Naive thymus-derived CD8-positive, alpha-beta T cell (primary cell): ENCODE measurements around the gene MYO5A. TPM values are rescaled to one million over a fixed set of nuclear protein-coding genes. Genes with fewer than 3 reads are reported as not detected.

Experiments
- ATAC-seq, 2 donors: fragments of 150-1000 bp; cut with Tn5 transposase in 1 of 2; sonication (Bioruptor Pico), chemical (Tn5 transposase) in 1 of 2; 1 replicate in 1 of 2; 2 replicates in 1 of 2; pipeline ENCODE4 v1.10.0; 2021; ENCODE audit warnings: mild to moderate bottlenecking in 2 of 2, moderate library complexity in 2 of 2
- POLR2A ChIA-PET: fragments of 350-600 bp; sonication (Branson Sonifier 250); formaldehyde crosslinking; loops from one replicate; lab custom pipeline; 2021; ENCODE audit warnings: antibody characterized with exemption; lab: Charles Lee
- DNase-seq, 10 donors: peaks; one replicate each; pipeline versions ENCODE4 v3.0.0 to v3.0.0-alpha.2; 2020 to 2022
- H3K27ac Mint-ChIP-seq, 10 donors: one replicate each; pipeline ENCODE4 v1.8.0; 2020 to 2022; ENCODE audit warnings: mild to moderate bottlenecking in 10 of 10, mixed read lengths in 10 of 10, moderate library complexity in 4 of 10, inconsistent platforms in 1 of 10
- H3K27me3 Mint-ChIP-seq, 5 donors: one replicate each; pipeline ENCODE4 v1.8.0; 2021 to 2022; ENCODE audit warnings: mixed read lengths in 5 of 5
- H3K36me3 Mint-ChIP-seq, 3 donors: one replicate each; pipeline ENCODE4 v1.8.0; 2020 to 2022; ENCODE audit warnings: mixed read lengths in 3 of 3, mild to moderate bottlenecking in 2 of 3, inconsistent platforms in 1 of 3
- H3K4me1 Mint-ChIP-seq, 4 donors: one replicate each; pipeline ENCODE4 v1.8.0; 2021 to 2022; ENCODE audit warnings: mixed read lengths in 4 of 4
- H3K4me3 Mint-ChIP-seq, 10 donors: one replicate each; pipeline ENCODE4 v1.8.0; 2020 to 2022; ENCODE audit warnings: mild to moderate bottlenecking in 10 of 10, mixed read lengths in 10 of 10, moderate library complexity in 6 of 10, inconsistent platforms in 1 of 10
- H3K9me3 Mint-ChIP-seq, 9 donors: one replicate each; pipeline ENCODE4 v1.8.0; 2020 to 2022; ENCODE audit warnings: mixed read lengths in 9 of 9, mild to moderate bottlenecking in 3 of 9, inconsistent platforms in 1 of 9, moderate library complexity in 1 of 9
- polyA plus RNA-seq, 3 donors: library from polyadenylated mRNA; unstranded; fragments of 300-500 nt; fragmentation: Illumina TruSeq; gene quantifications; one replicate each; pipeline ENCODE4 v1.2.3, GENCODE V29; 2021
- total RNA-seq, 8 experiments: library from RNA in 2 of 8; stranded (reverse) in 2 of 8; gene quantifications; one replicate each; pipeline ENCODE4 v1.2.3 and lab custom pipeline; 2021 to 2026

MYO5A gene
- total and polyA plus RNA-seq, 5 experiments from 2014 or later = 2.3 to 23.2 (median 5.6) TPM

DNA sequence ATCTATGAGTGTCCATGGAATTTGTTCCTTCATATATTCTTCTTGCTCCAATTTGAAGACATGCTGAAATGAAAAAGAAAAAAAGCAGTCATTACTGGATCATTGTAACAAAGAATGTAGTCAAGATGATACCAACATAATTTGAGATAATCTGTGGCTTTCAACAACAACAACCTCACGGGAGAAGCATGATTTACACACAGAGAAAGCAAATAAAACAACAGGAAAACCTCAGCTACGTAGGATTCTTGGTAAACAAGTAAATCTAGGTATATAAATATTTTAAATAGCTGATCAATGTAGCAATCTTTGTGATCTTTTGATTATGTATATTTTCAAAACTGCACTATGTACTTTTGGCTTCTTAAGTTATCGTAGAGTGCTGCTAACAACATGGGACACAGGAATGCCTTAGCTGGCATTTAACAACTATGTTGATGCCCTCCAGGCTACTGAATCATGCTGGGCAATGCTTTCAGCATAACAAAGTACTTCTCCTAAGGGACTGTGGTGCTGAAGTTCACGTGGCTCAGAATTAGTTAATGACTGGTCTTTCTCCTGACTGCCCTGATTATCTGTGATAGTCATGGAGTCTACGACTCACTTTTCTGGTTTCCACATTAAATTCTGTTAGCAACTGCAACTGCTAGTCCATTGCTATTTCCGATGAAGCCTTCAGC lies 136.5 kb downstream of the MYO5A start:
- DNase-seq (no peak), ATAC-seq (no peak)
- H3K4me1 Mint-ChIP-seq = no peaks in the 10 kb centered on the region
- H3K4me3 Mint-ChIP-seq = no peak overlapping the region
- POLR2A ChIA-PET = no interaction called here
- no peaks in the 10 kb centered on the region for H3K27me3 Mint-ChIP-seq
- peaks cover 4 to 57% (median 13%) of the 10 kb centered on the region in 3 donors for H3K36me3 Mint-ChIP-seq
- no peak overlapping the region for H3K27ac Mint-ChIP-seq
- H3K9me3 Mint-ChIP-seq = no peaks in the 10 kb centered on the region

DNA sequence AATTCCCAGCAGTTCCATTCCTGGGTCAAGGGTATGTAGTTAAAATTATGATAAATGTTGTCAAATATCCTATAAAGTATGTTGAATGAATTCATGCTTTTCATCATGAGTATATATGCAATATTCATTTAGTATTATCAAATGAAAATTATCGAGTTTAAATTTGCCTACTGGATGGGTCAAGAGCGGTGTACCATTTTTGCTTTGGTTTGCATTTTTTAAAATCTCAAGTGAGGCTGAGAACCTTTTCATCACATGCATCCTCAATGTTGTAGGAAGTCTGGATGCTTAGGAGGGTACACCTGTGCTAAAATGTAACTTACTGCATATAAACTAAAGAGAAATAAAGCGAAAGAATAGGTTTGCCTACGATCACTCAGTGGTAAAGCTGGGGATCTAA lies 137.6 kb downstream of the MYO5A start:
- Mint-ChIP-seq H3K4me3 (no peak overlapping the region), H3K4me1 (no peaks in the 10 kb centered on the region), H3K27ac (no peak overlapping the region), H3K9me3 (no peaks in the 10 kb centered on the region), H3K27me3 (no peaks in the 10 kb centered on the region), H3K36me3 (peaks cover 4 to 50% (median 11%) of the 10 kb centered on the region in 3 donors)
- no peak for ATAC-seq
- POLR2A ChIA-PET = no interaction called here
- no peak for DNase-seq

DNA sequence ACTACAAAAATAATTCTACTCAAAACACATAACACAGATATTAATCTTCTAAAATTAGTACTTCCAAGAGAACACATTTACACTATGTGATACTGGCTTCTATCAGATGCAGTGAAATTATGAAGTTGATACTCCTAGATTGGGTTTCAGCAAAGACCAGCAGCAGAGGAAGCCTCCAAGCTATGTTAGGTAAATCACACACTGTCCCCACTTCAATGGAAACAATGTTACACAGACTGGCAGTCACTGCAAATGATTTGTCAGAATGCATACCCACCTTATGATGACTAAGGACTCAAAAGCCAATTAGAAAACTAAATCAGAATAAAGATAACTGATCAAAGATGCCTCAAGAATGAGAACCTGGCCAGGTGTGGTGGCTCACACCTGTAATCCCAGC lies 143.0 kb downstream of the MYO5A start:
- H3K36me3 Mint-ChIP-seq = peaks cover 6 to 70% (median 24%) of the 10 kb centered on the region in 3 donors
- POLR2A ChIA-PET = no interaction called here
- no peak overlapping the region for H3K27ac Mint-ChIP-seq

DNA sequence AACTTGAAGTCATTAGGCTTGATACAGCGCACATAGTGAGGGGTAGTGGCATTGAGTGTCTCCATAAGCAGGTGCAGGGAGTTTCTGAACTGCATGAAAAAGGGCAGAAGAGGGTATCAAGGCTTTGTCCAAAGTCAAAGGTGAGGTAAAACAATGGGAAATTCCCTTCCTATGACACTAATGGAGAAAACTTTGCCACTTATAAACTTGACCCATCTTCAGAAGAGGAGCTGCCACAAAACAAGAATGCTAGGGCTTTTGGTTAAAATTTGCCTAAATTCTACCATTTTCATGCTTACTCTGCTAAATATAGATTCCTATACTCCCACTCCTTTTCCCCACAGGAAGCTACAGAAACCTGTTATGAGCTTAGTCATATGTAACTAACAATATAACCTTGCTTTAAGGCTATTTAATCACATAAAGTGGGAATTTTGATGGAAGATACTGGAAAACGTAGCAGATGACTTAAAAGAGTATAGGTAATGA lies 145.5 kb downstream of the MYO5A start:
- Mint-ChIP-seq H3K27me3 (no peaks in the 10 kb centered on the region), H3K4me3 (no peak overlapping the region), H3K36me3 (peaks cover 6 to 75% (median 31%) of the 10 kb centered on the region in 3 donors), H3K4me1 (no peaks in the 10 kb centered on the region), H3K27ac (no peak overlapping the region), H3K9me3 (no peaks in the 10 kb centered on the region)
- DNase-seq = no peak
- no peak for ATAC-seq
- POLR2A ChIA-PET = no interaction called here

More for the DNA sequence above, 143.0 kb downstream of the MYO5A start:
- DNase-seq (no peak), ATAC-seq (no peak)
- no peak overlapping the region for H3K4me3 Mint-ChIP-seq
- H3K27me3 Mint-ChIP-seq = no peaks in the 10 kb centered on the region
- no peaks in the 10 kb centered on the region for H3K4me1 Mint-ChIP-seq
- H3K9me3 Mint-ChIP-seq = no peaks in the 10 kb centered on the region

GRCh38 chr15:52382647-52383046 lies 146.0 kb downstream of the MYO5A start:
- POLR2A ChIA-PET = no interaction called here
- ATAC-seq (no peak), DNase-seq (no peak)
- Mint-ChIP-seq H3K36me3 (peaks cover 6 to 75% (median 34%) of the 10 kb centered on the region in 3 donors), H3K9me3 (no peaks in the 10 kb centered on the region), H3K27ac (no peak overlapping the region), H3K4me1 (no peaks in the 10 kb centered on the region), H3K4me3 (no peak overlapping the region), H3K27me3 (no peaks in the 10 kb centered on the region)

DNA sequence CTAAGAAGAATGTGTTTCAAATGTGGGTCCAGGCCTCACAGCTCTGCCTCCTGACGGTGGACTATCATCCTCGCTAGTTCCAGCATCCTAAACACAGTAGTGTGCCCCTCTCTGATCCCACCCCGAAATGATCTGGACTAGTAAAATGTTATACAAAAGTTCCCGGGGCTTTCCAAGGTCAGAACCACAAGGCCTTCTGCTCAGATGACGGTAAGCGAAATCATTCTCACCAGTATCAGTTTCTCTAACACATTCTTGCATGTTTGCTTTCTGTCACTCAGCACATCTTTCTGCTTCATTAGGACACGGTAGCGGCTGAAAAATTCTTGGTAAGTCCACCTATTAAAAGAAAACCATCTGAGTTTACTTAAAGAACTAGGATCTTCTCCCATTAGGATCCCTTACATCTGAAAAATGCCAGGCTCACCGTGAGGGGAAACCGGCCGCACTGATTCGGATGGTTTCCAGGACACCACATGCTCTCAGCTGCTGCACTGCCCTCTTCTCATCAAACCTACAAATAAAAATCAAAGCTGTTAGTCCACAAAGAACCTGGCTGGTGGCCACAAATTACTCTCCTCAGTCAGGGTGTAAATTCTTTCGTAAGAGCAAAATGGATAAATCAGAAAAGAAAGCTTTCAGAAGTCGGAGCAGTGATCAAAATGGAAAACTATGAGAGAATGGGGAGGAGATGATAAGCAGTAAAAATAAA lies 149.1 kb downstream of the MYO5A start:
- POLR2A ChIA-PET = no interaction called here
- Mint-ChIP-seq H3K27me3 (no peaks in the 10 kb centered on the region), H3K36me3 (peaks cover 19 to 93% (median 51%) of the 10 kb centered on the region in 3 donors), H3K4me1 (no peaks in the 10 kb centered on the region), H3K4me3 (no peak overlapping the region), H3K27ac (peak overlapping the region in 1 of 10 donors; percentile 54), H3K9me3 (no peaks in the 10 kb centered on the region)
- ATAC-seq (no peak), DNase-seq (no peak)

- Mint-ChIP-seq H3K4me1 (no peaks in the 10 kb centered on the region), H3K4me3 (peak overlapping the region in 1 of 10 donors; percentile 14), H3K9me3 (no peaks in the 10 kb centered on the region), H3K27ac (no peak overlapping the region), H3K27me3 (no peaks in the 10 kb centered on the region), H3K36me3 (peaks cover 18 to 92% (median 53%) of the 10 kb centered on the region in 3 donors)
- no peak for ATAC-seq
- no peak for DNase-seq
- POLR2A ChIA-PET = no interaction called here
Observed at GRCh38 chr15:52378746-52379394, 149.8 kb downstream of the MYO5A start.

DNA sequence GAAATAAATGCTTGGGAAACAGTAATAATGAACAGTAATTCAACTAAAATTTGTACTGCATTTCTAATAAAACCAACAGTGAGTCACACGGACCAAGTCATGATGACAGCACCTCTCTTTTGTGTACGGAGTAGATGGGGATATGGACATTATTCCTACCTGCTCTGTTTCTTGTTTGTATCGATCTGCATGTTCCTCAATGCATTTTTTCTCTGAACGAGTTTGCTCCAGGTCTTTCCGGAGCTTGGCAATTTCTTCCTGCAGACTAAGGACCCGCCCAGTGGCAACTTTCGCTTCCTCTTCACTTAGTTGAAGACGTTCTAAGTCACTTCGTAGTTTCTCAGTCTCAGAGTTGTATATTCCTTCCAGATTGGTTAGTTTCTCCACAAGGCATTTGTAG lies 158.7 kb downstream of the MYO5A start:
- Mint-ChIP-seq H3K4me1 (no peaks in the 10 kb centered on the region), H3K36me3 (peaks cover 5 to 90% (median 37%) of the 10 kb centered on the region in 3 donors), H3K9me3 (no peaks in the 10 kb centered on the region), H3K27me3 (no peaks in the 10 kb centered on the region), H3K4me3 (no peak overlapping the region), H3K27ac (no peak overlapping the region)
- DNase-seq (no peak), ATAC-seq (no peak)
- POLR2A ChIA-PET = no interaction called here

DNA sequence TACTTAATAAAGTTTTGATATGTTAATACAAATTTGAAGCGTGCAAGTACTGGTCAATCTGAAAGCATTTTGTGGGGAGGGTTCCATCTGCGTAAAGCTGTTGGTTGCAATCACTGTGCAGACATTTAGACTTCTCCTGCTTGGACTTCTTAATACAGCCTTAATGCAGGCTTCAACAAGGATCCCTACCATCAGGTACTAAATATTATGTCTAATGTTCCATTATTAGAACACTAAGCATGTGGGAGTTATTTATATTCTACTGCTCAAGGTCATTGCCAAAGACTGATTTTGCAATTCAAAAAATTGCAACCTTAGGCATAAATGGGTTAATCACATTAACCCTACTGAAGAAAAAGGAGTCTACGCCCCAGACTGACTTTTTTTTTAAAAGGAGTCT lies 159.2 kb downstream of the MYO5A start:
- POLR2A ChIA-PET = no interaction called here
- DNase-seq = no peak
- H3K27me3 Mint-ChIP-seq = no peaks in the 10 kb centered on the region
- H3K4me3 Mint-ChIP-seq = no peak overlapping the region
- H3K27ac Mint-ChIP-seq = no peak overlapping the region
- no peaks in the 10 kb centered on the region for H3K4me1 Mint-ChIP-seq
- H3K36me3 Mint-ChIP-seq = peaks cover 5 to 89% (median 36%) of the 10 kb centered on the region in 3 donors
- H3K9me3 Mint-ChIP-seq = no peaks in the 10 kb centered on the region
- ATAC-seq = no peak

DNA sequence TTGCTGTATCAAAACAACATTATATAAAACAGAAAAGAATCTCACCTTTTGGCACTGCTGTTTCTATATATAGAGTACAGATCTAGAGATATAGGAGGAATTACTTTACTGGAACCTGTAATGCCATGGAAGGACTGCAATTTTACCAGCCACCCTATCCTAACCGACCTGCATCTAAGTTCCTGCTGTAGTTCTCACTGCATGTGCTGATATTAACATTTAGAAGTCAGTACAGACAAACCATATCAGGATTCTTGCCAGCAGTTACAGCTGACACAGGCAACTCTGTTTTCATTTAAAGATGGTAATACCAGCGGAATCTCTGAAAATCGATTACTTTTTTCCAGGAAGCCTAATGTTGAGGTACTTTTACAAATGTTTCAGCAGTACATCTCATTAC lies 159.7 kb downstream of the MYO5A start:
- Mint-ChIP-seq H3K4me1 (no peaks in the 10 kb centered on the region), H3K27me3 (no peaks in the 10 kb centered on the region), H3K9me3 (no peaks in the 10 kb centered on the region), H3K36me3 (peaks cover 5 to 89% (median 35%) of the 10 kb centered on the region in 3 donors), H3K27ac (peak overlapping the region in 1 of 10 donors; percentile 27), H3K4me3 (no peak overlapping the region)
- ATAC-seq (no peak), DNase-seq (no peak)
- POLR2A ChIA-PET = no interaction called here

GRCh38 chr15:52368402-52368801 lies 160.3 kb downstream of the MYO5A start:
- ATAC-seq (no peak), DNase-seq (no peak)
- H3K27me3 Mint-ChIP-seq = no peaks in the 10 kb centered on the region
- peaks cover 5 to 92% (median 39%) of the 10 kb centered on the region in 3 donors for H3K36me3 Mint-ChIP-seq
- H3K27ac Mint-ChIP-seq = peak overlapping the region in 2 of 10 donors; percentile 27 to 46
- H3K4me1 Mint-ChIP-seq = no peaks in the 10 kb centered on the region
- POLR2A ChIA-PET = no interaction called here
- H3K4me3 Mint-ChIP-seq = no peak overlapping the region
- H3K9me3 Mint-ChIP-seq = no peaks in the 10 kb centered on the region

DNA sequence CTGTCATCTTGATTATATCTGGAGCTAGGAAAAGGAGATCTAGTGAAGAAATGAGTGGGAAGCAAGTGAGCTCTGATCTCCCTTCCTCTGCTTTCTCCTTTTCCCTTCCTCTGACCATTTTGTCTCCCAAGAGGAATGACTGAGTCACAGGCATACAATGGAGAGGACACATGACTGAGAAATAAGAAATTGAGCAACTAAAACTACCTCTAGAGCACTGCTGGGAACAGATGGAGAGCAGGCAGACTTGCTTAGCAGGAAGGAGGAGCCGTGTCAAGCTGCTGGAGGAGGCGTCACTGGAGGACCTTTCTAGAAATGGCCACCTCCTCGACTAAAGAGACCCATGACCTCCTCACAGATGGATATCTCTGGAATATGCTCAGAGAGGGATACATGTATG lies 166.2 kb downstream of the MYO5A start:
- no peak overlapping the region for H3K27ac Mint-ChIP-seq
- no peak overlapping the region for H3K4me3 Mint-ChIP-seq
- ATAC-seq (no peak), DNase-seq (no peak)
- no peaks in the 10 kb centered on the region for H3K4me1 Mint-ChIP-seq
- H3K36me3 Mint-ChIP-seq = peaks cover 0 to 85% (median 30%) of the 10 kb centered on the region in 3 donors
- H3K27me3 Mint-ChIP-seq = no peaks in the 10 kb centered on the region
- POLR2A ChIA-PET = no interaction called here
- H3K9me3 Mint-ChIP-seq = no peaks in the 10 kb centered on the region

DNA sequence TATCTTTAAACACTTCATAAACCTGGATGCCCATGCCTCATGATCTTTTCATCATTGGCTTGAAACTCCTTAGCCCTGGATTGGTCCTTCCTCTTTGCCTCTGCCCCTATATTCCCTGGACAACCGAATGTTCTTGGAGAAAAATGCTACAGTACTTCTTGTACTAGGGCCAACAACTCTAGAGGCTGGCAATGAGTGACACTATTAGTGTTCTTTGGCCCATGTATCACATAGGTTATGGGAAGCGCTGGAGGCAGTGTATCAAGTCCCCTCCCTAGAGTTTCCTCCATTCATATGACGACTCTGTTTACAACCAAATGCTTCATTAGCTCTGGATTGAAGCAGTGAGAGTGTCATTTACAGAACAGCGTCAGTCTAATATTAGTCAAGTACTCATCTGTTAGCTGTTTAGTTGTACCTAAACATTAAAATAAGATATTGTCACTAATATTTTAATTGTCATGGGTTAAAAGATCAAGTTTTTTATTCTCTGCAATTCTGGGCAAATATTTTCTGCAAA lies 166.6 kb downstream of the MYO5A start:
- Mint-ChIP-seq H3K36me3 (peaks cover 0 to 84% (median 28%) of the 10 kb centered on the region in 3 donors), H3K27ac (peak overlapping the region in 1 of 10 donors; percentile 56)
- POLR2A ChIA-PET = no interaction called here

More for the DNA sequence above, 166.6 kb downstream of the MYO5A start:
- no peak for DNase-seq
- Mint-ChIP-seq H3K4me3 (no peak overlapping the region), H3K27me3 (no peaks in the 10 kb centered on the region), H3K4me1 (no peaks in the 10 kb centered on the region), H3K9me3 (no peaks in the 10 kb centered on the region)
- no peak for ATAC-seq
